ENCODE measurements around the gene COX8A.
"Not testable (repeated sequence)": the region's sequence is repeated elsewhere in the genome, so short reads cannot be mapped to it uniquely, and the experiment has no call there.

The COX8A gene

GRCh38 chr11:63969461-63969860, 5.0 kb upstream of the COX8A start:
- no peak overlapping the region for H3K4me3 ChIP-seq (ENCODE audit: low read depth, low read length)
- TF ChIP-seq CTCF (IDR thresholded peaks at IDR 0.05; ENCODE audit: low read depth, low read length), result no peak

DNA sequence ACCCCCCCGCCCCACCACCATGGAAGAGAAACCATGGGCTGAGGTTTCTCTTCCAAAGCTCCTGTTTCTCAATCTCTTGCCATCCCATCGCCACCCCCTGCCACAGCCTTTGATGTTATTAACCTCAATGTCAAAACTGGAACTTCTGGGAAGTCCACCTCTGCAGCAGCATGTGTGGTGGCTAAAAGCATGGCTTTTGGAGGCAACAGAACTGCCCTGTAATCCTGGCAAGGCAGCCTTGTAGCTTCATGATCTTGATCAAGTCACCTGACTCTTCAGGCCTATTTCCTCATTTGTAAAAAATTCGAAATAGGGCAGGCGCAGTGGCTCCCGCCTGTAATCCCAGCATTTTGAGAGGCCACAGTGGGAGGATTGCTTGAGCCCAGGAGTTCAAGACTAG, 3.5 kb upstream of the COX8A start:
- no peak for TF ChIP-seq CTCF (IDR thresholded peaks at IDR 0.05; ENCODE audit: low read depth, low read length)
- no peak overlapping the region for H3K4me3 ChIP-seq (ENCODE audit: low read depth, low read length)

DNA sequence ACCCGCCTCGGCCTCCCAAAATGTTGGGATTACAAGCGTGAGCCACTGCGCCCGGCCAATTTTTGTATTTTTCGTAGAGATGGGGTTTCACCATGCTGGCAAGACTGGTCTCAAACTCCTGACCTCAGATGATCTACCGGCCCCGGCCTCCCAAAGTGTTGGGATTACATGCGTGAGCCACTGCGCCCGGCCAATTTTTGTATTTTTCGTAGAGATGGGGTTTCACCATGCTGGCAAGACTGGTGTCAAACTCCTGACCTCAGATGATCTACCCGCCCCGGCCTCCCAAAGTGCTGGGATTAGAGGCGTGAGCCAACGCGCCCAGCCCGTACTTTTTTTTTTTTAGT, 535 bp upstream of the COX8A start:
- not testable (repeated sequence) for H3K4me3 ChIP-seq (ENCODE audit: low read depth, low read length)

DNA sequence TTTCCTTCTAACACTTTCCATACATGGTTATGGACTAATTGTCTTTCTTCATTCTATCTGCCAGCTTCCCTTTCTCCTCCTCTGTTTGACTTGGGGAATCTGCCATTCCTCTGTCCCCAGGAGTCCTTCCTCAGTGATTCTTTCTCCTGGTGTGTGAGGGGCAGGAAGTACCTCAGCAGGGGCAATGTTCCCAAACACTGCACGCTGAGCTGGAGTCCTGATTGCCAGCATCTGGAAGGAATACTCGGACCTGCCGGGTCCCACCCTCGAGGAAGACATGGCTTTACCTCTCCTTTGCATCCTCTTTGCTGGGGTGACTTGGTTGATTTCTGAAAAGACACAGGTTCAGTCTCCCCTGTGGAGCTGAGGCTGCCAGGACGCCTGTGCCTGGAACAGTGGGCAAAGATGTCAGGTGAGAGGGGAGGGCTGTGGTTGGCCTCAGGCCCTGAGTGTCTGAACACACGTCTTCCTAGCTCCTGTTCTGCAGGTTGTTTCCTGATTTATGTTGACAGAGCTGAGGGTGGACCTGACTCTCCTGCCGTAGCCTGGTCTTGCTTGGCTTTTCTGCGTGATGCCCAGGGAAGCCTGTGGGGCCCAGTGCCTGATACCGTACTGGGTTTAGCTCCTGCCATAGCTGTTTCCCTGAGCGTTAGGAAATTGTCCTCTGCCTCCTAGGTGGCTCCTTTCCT, 4.3 kb downstream of the COX8A start:
- H3K4me3 ChIP-seq (ENCODE audit: low read depth, low read length), result no peak overlapping the region
- TF ChIP-seq CTCF (IDR thresholded peaks at IDR 0.05; ENCODE audit: low read depth, low read length), result no peak

GRCh38 chr11:63979426-63979825, 5.0 kb downstream of the COX8A start:
- H3K4me3 ChIP-seq (ENCODE audit: low read depth, low read length), result no peak overlapping the region
- TF ChIP-seq CTCF (IDR thresholded peaks at IDR 0.05; ENCODE audit: low read depth, low read length), result no peak

DNA sequence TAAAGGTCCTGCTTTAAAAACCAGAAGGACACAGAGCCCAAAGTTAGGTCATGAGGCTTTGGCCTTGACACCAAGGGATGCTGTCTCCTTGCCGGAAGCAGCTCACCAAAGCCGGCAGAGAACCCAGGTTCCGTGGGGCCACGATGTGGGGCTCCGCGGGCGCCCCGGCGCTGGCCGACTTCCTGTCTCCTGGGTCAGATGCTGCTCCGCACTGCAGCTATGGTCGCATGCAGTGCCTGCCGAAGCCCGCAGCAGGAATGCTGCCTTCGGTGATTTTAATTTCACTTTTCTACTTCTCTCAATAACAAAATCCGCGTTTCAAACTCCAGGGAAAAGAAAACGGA, 11.4 kb downstream of the COX8A start:
- no peak for TF ChIP-seq CTCF (IDR thresholded peaks at IDR 0.05; ENCODE audit: low read depth, low read length)
- peak overlapping the region; percentile 92 for H3K4me3 ChIP-seq (ENCODE audit: low read depth, low read length)

GRCh38 chr11:63986156-63986931, 11.9 kb downstream of the COX8A start, which contains the start of gene OTUB1:
Gene OTUB1 (plus strand): TSS chr11:63986438. CDS start chr11:63986457, 19 bp downstream.
- H3K4me3 ChIP-seq (ENCODE audit: low read depth, low read length), result peak within 1 kb of the TSS; percentile 92
- no peak for TF ChIP-seq CTCF (IDR thresholded peaks at IDR 0.05; ENCODE audit: low read depth, low read length)

All from WI38 (cell line).